GM19023 (cell line): Measurements from ENCODE around the gene IRS1.

Source experiments
- ATAC-seq: cut with Tn5 transposase; IDR thresholded peaks from one replicate; pipeline ENCODE4 v1.9.1; 2021; ENCODE audit warnings: mild to moderate bottlenecking, moderate library complexity; ENCODE audit not compliant: unreplicated experiment

Gene IRS1

GRCh38 chr2:226727251-226727650 is 72.4 kb downstream of the IRS1 start:
- no peak for ATAC-seq

DNA sequence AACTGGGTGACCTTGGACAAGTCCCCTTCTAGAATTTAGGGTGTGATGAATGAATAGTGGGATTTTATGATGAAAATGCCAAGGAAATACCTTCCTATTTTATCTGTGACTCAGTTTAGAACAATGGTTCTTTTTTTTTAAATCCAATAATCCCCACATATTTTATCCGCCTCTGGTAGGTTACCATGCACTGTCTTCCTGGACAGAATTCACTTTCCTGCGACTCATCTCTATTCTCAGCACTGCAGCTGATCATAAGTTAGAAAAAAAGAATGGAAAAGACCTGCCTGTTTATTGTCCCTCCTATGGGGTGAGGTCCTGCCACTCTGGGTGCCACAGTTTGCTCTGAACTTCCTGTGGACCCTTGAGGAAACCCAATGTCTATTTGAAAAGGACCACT is 73.1 kb downstream of the IRS1 start:
- no peak for ATAC-seq

DNA sequence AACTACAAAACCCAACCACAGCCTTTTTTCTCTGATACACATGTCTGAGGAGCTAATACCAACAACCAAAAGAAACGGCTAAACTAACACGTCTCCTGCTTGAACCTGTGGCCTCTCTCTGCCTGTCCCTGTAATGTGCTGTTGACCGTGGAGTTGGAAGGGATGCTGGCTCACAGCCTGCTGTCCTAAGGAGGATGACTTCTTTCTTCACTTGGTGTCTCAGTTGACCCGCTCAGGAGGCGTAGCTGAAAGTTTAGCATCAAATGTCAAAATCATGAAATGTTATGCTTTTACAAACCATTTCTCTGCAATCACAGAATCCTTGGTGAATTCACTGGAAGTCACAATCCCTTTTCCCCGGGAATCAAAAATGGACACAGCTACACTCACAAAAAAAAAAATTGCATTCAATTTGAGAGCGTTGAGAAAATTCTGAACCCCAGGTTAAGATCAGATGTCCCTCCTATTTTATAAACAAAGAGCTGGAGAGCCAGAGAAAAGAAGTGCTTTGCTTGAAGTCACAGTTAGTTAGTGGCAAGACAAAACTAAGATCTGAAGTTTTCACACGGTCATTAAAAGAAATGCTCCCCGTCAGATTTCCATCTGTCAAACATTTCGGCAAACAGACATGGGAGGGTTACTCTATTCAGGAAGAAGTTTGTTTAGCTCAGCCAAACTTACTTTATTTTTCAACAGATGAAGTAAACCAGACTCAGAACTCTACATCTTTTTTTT is 74.3 kb downstream of the IRS1 start:
- no peak for ATAC-seq

DNA sequence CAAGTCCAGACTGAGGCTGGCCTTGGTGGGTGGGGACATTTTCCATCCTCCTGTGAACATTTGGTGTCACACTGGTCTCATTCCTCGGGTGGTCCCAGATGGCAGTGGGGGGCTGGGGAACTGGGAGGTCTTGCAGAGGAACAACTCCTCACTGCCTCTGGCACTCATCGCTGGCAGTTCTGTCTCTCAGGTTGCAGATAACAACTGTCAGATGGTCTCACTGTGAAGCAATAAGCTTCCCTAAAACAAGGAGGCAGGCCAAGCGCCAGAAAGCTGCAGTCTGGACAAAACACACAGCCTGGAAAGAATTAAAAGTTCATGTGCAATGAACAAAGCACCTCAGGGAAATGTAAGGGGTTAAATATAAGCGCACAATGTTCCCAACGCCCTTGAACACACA is 78.1 kb downstream of the IRS1 start:
- no peak for ATAC-seq

DNA sequence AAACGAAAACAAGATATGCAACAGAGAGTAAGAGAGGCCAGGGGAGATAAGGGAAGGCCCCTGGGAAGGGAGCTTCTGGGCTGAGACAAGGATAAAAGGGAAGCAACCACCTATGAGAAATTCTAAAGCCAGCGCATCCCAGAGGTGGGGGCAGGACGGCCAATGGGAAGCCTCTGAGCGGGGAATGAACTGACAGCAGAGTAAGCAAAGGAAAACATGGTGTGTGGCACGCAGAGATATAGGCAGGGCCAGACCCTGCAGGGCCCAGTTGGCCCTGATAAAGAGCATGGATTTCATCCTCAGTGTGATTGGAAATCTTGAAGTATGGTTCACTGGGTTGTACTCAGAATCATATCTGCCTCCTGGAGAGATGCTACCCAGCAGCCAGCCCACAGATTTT is 78.7 kb downstream of the IRS1 start:
- no peak for ATAC-seq

DNA sequence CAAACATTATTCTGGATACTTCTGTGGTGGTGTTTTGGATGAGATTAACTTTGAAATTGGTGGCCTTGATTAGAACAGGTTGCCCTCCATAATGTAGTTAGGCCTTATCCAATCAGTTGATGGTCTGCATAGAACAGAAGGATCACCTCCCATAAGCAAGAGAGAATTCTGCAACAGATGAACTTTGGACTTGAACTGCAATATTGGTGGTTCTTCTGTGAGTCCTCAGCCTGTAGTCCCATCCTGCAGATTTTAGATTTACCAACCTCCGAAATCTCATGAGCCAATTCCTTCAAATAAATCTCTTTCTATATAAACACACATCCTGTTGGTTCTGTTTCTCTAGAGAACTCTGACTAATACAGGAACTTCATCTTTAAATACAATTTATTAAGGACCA is 81.9 kb downstream of the IRS1 start:
- ATAC-seq = no peak

GRCh38 chr2:226716126-226716525 is 83.5 kb downstream of the IRS1 start:
- ATAC-seq = peak; percentile 74

DNA sequence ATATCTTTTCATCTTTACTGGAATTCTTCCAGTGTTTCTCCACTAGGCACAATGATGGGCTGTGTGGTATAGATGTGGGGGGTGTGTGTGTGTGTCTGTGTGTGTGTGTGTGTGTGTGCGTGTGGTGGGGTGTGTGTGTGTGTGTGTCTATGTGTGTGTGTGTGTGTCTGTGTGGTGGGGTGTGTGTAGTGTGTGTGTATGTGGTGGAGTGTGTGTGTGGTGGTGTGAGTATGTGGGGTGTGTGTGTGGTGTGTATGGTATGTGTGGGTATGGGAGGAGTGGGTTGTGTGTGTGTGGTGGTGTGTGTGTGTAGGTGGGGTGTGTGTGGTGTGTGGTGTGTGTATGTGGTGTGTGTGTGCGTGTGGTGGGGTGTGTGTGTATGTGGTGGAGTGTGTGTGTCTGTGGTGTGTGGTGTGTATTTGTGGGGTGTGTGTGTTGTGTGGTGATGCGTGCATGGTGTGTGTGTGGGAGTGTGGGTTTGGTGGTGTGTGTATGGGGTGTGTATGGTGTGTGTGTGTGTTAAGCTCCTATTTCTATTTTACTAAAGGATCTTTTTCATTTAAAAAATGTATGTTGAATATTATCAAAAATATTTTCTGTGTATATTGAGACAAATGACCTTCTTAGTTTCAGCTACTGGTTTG is 84.2 kb downstream of the IRS1 start:
- ATAC-seq = no peak

DNA sequence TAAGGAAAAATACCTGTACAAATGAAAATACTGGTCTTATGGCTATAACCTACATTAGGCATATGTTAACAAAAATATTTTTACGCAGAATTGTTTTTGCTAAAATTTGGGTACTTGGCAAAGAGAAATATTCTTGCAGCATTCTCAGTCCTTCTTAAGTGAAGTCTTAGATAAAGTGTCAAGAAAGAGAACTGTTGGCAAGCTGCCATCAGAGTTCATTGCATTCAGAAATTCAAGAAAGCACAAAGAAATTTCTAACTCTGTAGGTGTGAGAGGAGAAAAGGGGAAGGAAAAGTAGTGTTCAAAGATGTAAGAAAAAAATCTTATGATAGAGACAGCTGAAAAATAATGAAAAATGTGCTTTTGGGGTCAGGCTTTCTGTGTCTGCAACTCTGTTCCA is 86.7 kb downstream of the IRS1 start:
- no peak for ATAC-seq

DNA sequence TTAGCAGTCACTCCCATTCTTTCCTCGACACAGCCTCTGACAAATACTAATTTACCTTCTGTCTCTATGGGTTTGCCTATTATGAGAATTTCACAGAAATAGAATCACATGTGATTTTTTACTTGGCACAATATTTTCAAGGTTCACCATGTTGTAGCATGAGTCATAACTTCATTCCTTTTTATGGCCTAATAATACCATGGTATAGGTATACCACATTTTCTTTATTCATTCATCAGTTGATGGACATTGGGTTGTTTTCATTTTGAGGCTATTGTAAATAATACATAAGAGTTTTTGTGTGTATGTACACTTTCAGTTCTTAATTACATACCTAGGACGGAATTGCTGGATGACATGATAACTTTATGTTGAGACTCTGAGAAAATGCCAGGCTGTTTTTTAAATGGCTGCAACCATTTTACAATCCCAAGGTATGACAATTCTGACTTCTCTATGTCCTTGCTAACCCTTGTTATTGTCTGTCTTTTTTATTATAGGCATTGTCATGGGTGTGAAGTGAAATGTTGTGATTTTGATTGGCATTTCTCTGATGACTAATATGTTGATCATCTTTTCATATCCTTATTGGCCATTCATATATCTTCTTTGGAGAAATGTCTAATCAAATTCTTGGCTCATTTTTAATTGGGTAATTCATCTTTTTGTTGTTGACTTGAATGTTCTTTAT is 87.9 kb downstream of the IRS1 start:
- ATAC-seq = no peak

GRCh38 chr2:226707499-226707898 is 92.1 kb downstream of the IRS1 start:
- no peak for ATAC-seq

- no peak for ATAC-seq
These were observed 93.7 kb downstream of the IRS1 start for GRCh38 chr2:226705965-226706364.

GRCh38 chr2:226705133-226705886 is 94.3 kb downstream of the IRS1 start:
- ATAC-seq = no peak

DNA sequence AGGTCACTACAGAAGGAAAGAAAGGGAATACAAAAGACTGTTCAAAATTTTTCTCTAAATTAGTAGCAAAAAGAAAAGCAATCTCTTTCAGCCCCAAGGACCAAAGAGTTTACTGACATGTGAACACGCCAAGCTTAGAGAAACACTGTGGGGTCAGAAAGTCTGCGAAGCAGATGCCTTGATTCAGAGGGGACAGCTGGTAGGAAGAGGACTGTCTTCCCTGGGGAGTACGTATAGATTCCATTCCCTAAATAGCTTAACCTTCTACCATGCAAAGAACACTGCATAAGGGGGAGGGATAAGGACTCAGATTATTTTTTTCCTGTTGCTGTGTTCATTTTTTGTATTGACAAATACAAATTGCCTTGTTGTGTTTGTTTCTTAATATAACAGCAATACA is 96.1 kb downstream of the IRS1 start:
- ATAC-seq = no peak

DNA sequence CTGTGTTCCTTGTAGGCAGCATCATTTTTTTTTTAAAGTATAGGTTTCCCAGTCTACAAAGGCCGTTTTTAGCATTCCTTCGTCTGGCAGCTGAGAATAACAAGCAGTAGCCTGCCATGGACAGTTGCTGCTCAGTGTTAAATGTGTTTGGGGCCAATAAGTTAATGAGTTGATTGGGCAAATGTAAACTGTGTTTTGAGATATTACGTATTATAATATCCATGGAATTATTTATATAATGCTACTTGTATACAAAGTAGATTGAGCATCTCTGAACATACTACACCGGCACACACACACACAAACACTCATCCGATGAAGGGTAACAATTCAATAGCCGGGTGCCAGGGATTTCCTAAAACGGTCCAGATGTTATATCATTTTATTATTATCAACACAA is 97.2 kb downstream of the IRS1 start:
- no peak for ATAC-seq

GRCh38 chr2:226701052-226701451 is 98.6 kb downstream of the IRS1 start:
- peak; percentile 77 for ATAC-seq

GRCh38 chr2:226699321-226699720 is 100.3 kb downstream of the IRS1 start:
- no peak for ATAC-seq

DNA sequence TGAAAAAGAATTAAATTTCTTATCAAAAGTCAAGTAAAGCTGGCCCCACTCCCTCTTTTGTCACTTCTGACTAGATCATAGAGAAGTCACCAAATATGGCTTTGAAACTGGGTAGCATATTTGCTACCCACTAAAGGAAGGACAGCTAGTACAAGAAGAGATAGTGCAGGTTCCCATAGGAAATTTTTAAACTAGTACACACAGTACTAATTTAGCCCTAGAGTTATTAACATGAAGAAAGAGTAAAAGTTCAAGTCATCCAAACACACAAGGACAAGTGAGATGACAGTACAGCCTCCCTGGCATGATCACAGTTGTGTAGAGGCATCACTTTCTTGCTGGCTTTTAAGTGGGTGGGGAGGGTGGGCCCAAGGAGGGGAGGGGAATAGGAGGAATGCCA is 100.9 kb downstream of the IRS1 start:
- no peak for ATAC-seq

DNA sequence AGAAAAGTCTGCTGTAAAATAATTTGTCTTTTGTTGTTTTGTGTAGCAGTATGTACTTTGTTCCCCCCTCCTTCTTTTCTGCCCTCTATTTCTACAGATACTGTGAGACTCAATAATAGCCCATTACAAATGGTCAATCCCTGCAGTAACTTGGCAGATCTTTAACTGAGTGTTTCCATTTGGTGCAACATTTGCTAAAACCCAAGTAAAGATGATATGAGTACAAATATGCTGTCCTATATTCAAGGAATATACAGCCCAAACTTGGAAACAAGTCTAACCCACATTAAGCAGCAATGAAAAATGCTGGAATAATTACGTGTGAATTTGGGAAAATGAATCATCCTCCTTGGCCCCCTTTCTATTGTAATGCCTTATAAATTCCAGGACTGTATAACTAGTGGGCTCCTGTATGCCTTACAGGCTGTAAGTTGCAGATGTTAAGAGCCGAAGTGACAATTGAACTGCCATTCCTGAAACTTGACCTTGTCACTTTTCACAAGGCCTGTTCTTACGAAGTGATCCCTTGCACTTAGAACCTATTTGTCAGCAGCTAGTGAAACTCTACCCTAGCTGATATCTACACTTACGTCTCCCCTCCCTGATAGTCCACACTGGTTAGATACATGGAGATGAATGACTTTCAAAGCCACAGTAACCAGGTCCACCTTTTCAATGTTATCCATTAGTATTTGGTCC is 104.9 kb downstream of the IRS1 start:
- ATAC-seq = no peak

GRCh38 chr2:226694149-226694548 is 105.5 kb downstream of the IRS1 start:
- ATAC-seq = no peak

GRCh38 chr2:226693521-226693920 is 106.1 kb downstream of the IRS1 start:
- ATAC-seq = no peak
